Measurements from ENCODE around the gene CAMTA1.

Gene CAMTA1

DNA sequence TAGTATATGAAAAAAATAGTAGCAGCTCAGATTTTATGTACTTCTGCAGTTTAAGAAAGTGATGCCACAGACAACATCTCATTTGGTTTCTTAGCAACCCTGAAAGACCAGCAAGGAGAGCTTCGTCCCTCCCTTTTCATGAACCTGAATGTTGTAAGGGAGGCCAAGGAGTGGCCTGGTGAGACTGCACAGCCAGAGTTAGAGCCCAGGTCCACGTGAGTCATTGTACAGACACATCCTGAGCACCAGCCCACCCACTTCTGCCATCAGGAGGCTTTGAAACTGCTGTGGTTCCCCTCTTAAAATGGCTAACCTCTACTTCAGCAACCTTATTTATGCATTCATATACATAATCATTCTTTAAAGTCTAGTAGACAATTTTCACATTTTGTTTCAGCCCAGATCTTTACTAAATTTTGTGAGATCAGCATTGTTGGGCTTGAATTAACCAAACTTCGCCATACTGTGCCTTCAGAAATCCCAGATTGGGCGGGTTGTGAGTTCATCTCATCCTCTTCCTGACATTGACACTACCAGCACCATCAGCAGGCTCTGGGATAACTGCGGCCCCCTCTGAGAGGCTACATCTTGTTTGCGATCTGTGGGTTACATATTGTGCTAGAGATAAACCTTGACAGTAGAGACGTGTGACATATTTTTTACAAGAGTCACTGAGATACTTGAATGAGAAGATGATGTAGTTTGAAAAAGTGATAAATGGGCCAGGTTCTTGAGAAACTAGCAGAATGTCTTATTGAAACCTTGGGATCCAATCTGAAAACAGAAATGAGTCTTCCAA, 106.7 kb downstream of the CAMTA1 start:
- Mint-ChIP-seq H3K4me1 (ENCODE audit: low read depth) (no peaks in the 10 kb centered on the region), H3K36me3 (ENCODE audit: low read depth) (peaks cover 13% of the 10 kb centered on the region), H3K27me3 (no peaks in the 10 kb centered on the region), H3K9me3 (no peaks in the 10 kb centered on the region), H3K4me3 (no peak overlapping the region), H3K27ac (no peak overlapping the region)
- intact Hi-C loops (cut with micrococcal nuclease), result loop anchor here (2.0 kb wide), 1 partner anchor 165 kb away; no protein-coding TSS in a partner anchor

DNA sequence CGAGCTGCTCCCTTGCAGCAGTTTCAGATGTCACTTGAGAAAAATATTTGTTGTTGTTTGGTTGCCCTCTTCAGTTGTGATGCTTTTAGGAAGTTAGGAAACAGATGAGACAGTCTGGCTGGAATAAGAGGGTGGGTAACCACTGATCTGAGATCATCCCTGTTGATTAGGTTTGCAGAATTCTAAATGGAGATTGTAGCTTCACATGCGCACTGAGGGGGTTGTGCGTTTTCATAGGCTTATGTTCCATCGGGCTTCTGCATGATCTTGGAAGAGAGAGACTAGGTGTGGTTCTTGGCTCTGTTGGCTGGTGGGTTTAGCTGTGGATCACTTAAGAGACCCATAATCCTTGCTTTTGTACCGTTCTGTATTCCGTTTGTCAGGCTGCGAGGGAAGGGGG, 108.1 kb downstream of the CAMTA1 start:
- intact Hi-C loops (cut with micrococcal nuclease), result no loop called here
- Mint-ChIP-seq H3K27me3 (no peaks in the 10 kb centered on the region), H3K36me3 (ENCODE audit: low read depth) (peaks cover under 1% of the 10 kb centered on the region), H3K4me1 (ENCODE audit: low read depth) (no peaks in the 10 kb centered on the region), H3K9me3 (no peaks in the 10 kb centered on the region), H3K27ac (no peak overlapping the region), H3K4me3 (no peak overlapping the region)

GRCh38 chr1:6897138-6897537, 111.9 kb downstream of the CAMTA1 start:
- no peaks in the 10 kb centered on the region for H3K36me3 Mint-ChIP-seq (ENCODE audit: low read depth)
- H3K4me3 Mint-ChIP-seq, result no peak overlapping the region
- no peaks in the 10 kb centered on the region for H3K4me1 Mint-ChIP-seq (ENCODE audit: low read depth)
- no peaks in the 10 kb centered on the region for H3K9me3 Mint-ChIP-seq
- intact Hi-C loops (cut with micrococcal nuclease), result no loop called here
- H3K27ac Mint-ChIP-seq, result no peak overlapping the region
- H3K27me3 Mint-ChIP-seq, result no peaks in the 10 kb centered on the region

- Mint-ChIP-seq H3K9me3 (no peaks in the 10 kb centered on the region), H3K4me1 (ENCODE audit: low read depth) (no peaks in the 10 kb centered on the region), H3K36me3 (ENCODE audit: low read depth) (no peaks in the 10 kb centered on the region), H3K4me3 (no peak overlapping the region), H3K27me3 (no peaks in the 10 kb centered on the region), H3K27ac (no peak overlapping the region)
- intact Hi-C loops (cut with micrococcal nuclease), result no loop called here
These were observed 113.8 kb downstream of the CAMTA1 start for GRCh38 chr1:6898974-6899539.

DNA sequence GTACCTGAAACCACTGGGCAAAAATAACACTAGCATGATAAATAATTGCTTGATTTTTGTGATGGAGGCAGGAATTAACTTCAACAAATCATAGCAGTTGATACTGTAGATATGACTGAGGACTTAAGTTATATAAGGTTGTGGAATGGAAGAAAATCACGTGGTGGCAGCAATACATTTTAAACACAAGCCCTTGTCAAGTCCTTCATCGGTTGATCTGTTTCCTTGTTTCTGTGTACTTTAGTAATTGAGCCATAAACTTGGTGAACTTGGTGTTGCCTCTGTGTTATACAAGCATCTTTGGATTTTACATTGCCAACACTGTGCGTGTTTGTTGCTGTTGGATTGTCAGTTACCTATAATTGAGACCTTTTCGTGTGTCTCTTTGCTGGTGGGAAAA, 114.4 kb downstream of the CAMTA1 start:
- Mint-ChIP-seq H3K9me3 (no peaks in the 10 kb centered on the region), H3K4me1 (ENCODE audit: low read depth) (no peaks in the 10 kb centered on the region), H3K4me3 (no peak overlapping the region), H3K36me3 (ENCODE audit: low read depth) (no peaks in the 10 kb centered on the region), H3K27ac (no peak overlapping the region), H3K27me3 (no peaks in the 10 kb centered on the region)
- intact Hi-C loops (cut with micrococcal nuclease), result no loop called here

GRCh38 chr1:6902153-6902552, 116.9 kb downstream of the CAMTA1 start:
- Mint-ChIP-seq H3K27ac (no peak overlapping the region), H3K4me1 (ENCODE audit: low read depth) (no peaks in the 10 kb centered on the region), H3K9me3 (no peaks in the 10 kb centered on the region), H3K36me3 (ENCODE audit: low read depth) (no peaks in the 10 kb centered on the region), H3K4me3 (no peak overlapping the region), H3K27me3 (no peaks in the 10 kb centered on the region)
- intact Hi-C loops (cut with micrococcal nuclease), result no loop called here

GRCh38 chr1:6904476-6905170, 119.4 kb downstream of the CAMTA1 start:
- no peaks in the 10 kb centered on the region for H3K4me1 Mint-ChIP-seq (ENCODE audit: low read depth)
- no peaks in the 10 kb centered on the region for H3K36me3 Mint-ChIP-seq (ENCODE audit: low read depth)
- H3K27me3 Mint-ChIP-seq, result peaks cover 6% of the 10 kb centered on the region
- H3K4me3 Mint-ChIP-seq, result no peak overlapping the region
- no peak overlapping the region for H3K27ac Mint-ChIP-seq
- no peaks in the 10 kb centered on the region for H3K9me3 Mint-ChIP-seq
- intact Hi-C loops (cut with micrococcal nuclease), result no loop called here

DNA sequence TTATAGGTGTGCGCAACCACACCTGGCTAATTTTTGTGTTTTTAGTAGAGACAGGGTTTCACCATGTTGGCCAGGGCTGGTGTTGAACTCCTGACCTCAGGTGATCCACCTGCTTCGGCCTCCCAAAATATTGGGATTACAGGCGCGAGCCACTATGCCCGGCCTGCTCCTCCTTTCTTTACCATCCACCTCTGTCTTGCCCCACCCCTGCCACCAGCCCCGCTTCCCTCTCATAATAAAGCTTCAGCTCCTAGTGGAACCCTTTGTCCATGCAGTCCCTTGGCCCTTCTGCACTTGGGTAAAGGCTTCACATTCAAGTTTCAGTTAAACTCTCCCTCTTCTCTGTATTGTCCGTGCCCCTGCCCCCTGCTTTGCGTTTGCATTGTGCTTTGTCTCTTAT, 120.1 kb downstream of the CAMTA1 start:
- Mint-ChIP-seq H3K9me3 (no peaks in the 10 kb centered on the region), H3K4me1 (ENCODE audit: low read depth) (no peaks in the 10 kb centered on the region), H3K36me3 (ENCODE audit: low read depth) (no peaks in the 10 kb centered on the region), H3K27ac (no peak overlapping the region), H3K4me3 (no peak overlapping the region), H3K27me3 (peaks cover 6% of the 10 kb centered on the region)
- intact Hi-C loops (cut with micrococcal nuclease), result no loop called here

DNA sequence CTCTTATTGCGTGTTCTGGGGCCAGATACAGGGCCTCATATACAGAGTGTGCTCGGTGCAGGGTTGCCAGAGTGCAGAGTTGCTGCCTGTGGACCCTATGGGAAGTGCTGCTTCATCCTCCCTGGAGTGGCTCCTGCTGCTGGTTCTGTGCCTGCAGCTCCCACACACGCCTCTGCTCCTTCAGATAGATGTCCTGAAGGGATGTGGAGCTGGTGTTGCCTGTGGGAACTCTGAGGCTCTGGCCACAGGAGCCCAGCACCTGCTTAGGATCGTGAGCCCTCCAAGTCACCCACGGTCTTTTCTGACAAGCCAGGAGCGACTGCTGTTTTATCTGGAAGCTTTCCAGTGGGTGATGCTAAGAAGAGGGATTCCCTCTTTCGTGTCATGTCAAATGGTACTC, 120.5 kb downstream of the CAMTA1 start:
- Mint-ChIP-seq H3K4me1 (ENCODE audit: low read depth) (no peaks in the 10 kb centered on the region), H3K27ac (no peak overlapping the region), H3K9me3 (no peaks in the 10 kb centered on the region), H3K4me3 (no peak overlapping the region), H3K27me3 (peaks cover 6% of the 10 kb centered on the region), H3K36me3 (ENCODE audit: low read depth) (no peaks in the 10 kb centered on the region)
- intact Hi-C loops (cut with micrococcal nuclease), result no loop called here

- H3K4me3 Mint-ChIP-seq, result no peak overlapping the region
- no peak overlapping the region for H3K27ac Mint-ChIP-seq
- no peaks in the 10 kb centered on the region for H3K9me3 Mint-ChIP-seq
- H3K27me3 Mint-ChIP-seq, result peaks cover 6% of the 10 kb centered on the region
- H3K36me3 Mint-ChIP-seq (ENCODE audit: low read depth), result no peaks in the 10 kb centered on the region
- intact Hi-C loops (cut with micrococcal nuclease), result no loop called here
- H3K4me1 Mint-ChIP-seq (ENCODE audit: low read depth), result no peaks in the 10 kb centered on the region
These were observed 121.5 kb downstream of the CAMTA1 start for GRCh38 chr1:6906783-6907182.

DNA sequence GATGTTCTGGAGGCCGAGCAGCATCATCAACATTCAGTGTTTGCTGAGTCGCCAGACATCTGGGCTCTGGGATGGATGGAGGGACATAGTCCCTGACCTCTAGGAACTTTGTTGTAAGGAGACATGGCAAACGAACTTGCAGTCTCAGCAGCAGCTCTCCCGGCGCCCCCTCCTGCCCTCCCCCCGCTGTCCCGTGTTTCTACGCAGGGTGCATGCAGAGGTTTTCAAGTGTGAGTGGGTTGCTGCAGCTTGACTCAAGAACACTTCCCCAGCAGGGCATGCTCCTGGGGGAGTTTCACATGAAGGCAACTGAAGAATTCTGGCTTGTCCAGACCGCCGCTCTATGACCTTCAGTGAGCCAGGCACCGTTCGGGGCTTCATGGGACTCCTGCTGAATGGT, 121.9 kb downstream of the CAMTA1 start:
- H3K27me3 Mint-ChIP-seq, result peaks cover 6% of the 10 kb centered on the region
- H3K4me1 Mint-ChIP-seq (ENCODE audit: low read depth), result no peaks in the 10 kb centered on the region
- H3K4me3 Mint-ChIP-seq, result no peak overlapping the region
- no peak overlapping the region for H3K27ac Mint-ChIP-seq
- intact Hi-C loops (cut with micrococcal nuclease), result no loop called here
- no peaks in the 10 kb centered on the region for H3K36me3 Mint-ChIP-seq (ENCODE audit: low read depth)
- H3K9me3 Mint-ChIP-seq, result no peaks in the 10 kb centered on the region

- H3K27me3 Mint-ChIP-seq, result peaks cover 9% of the 10 kb centered on the region
- intact Hi-C loops (cut with micrococcal nuclease), result no loop called here
These were observed 122.6 kb downstream of the CAMTA1 start for GRCh38 chr1:6907676-6908434.

DNA sequence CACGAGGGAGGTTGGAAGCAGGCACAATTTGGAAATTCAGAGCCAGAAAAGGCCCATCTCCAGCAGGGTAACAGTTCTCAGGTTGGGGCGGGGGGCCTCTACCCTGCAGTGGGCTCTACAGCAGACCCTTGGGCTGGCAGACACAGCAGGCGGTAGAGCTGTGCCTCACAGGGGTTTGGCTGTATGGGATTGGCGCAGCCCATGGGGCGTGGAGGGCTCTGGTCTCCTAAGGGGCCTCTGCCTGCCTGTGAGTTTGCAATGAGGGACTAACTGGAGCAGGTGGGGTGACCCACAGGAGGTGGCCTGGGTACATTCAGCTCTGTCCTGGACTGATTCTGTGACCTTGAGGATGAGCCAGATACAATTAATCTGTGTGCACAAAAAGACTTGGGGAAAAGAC, 124.1 kb downstream of the CAMTA1 start:
- no peaks in the 10 kb centered on the region for H3K9me3 Mint-ChIP-seq
- no peaks in the 10 kb centered on the region for H3K4me1 Mint-ChIP-seq (ENCODE audit: low read depth)
- intact Hi-C loops (cut with micrococcal nuclease), result no loop called here
- H3K27me3 Mint-ChIP-seq, result peaks cover 12% of the 10 kb centered on the region
- H3K36me3 Mint-ChIP-seq (ENCODE audit: low read depth), result no peaks in the 10 kb centered on the region
- H3K27ac Mint-ChIP-seq, result no peak overlapping the region
- no peak overlapping the region for H3K4me3 Mint-ChIP-seq

More at GRCh38 chr1:6907676-6908434, 122.6 kb downstream of the CAMTA1 start:
- Mint-ChIP-seq H3K36me3 (ENCODE audit: low read depth) (no peaks in the 10 kb centered on the region), H3K4me1 (ENCODE audit: low read depth) (no peaks in the 10 kb centered on the region), H3K27ac (no peak overlapping the region), H3K4me3 (no peak overlapping the region), H3K9me3 (no peaks in the 10 kb centered on the region)

DNA sequence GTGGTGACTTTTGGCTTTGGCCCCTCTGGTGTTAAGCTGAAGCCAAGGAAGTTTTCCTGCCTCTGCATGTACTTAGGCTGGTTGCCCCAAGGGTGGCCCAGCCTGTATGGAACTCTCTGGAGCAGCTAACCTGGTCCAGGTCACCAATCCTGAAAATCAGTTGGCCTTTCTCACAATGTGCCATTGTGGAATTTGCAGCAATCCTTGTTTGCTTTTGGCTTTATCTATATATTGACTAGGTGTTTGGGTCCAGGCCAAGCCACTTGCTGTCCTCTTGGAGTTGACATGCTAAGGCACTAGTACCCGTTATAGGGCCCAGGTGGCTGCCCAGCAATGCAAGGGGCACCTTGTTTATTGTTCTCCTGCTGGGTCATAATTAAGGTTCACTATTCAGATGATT, 124.6 kb downstream of the CAMTA1 start:
- intact Hi-C loops (cut with micrococcal nuclease), result no loop called here
- Mint-ChIP-seq H3K27me3 (peaks cover 13% of the 10 kb centered on the region), H3K36me3 (ENCODE audit: low read depth) (no peaks in the 10 kb centered on the region), H3K4me1 (ENCODE audit: low read depth) (no peaks in the 10 kb centered on the region), H3K4me3 (no peak overlapping the region), H3K9me3 (no peaks in the 10 kb centered on the region), H3K27ac (no peak overlapping the region)

Data from dendritic cell treated with granulocyte-macrophage colony-stimulating factor and Interleukin-4, amounts not matched to agents 40 ng/mL and 50 ng/mL, for 4 days (primary cell).